CD4-positive, alpha-beta T cell treated with Interleukin-21 for 1 hour (primary cell): ENCODE results near the gene PSMA2.

Experiments used
- DNase-seq: peaks from one replicate; pipeline ENCODE4 v3.0.0-alpha.2; 2020

PSMA2 gene

GRCh38 chr7:42939457-42940240, 7.7 kb upstream of the PSMA2 start:
- DNase-seq: no peak

GRCh38 chr7:42935861-42936260, 3.9 kb upstream of the PSMA2 start:
- DNase-seq: no peak

GRCh38 chr7:42934291-42934690, 2.3 kb upstream of the PSMA2 start:
- no peak for DNase-seq

GRCh38 chr7:42932811-42933591, 1.0 kb upstream of the PSMA2 start:
- no peak for DNase-seq

- peak; percentile 47 for DNase-seq
Measured at GRCh38 chr7:42931447-42931833, 534 bp downstream of the PSMA2 start.

GRCh38 chr7:42930889-42931288, 1.1 kb downstream of the PSMA2 start:
- no peak for DNase-seq

- no peak for DNase-seq
Measured at GRCh38 chr7:42929449-42929848, 2.5 kb downstream of the PSMA2 start.

GRCh38 chr7:42928754-42929153, 3.2 kb downstream of the PSMA2 start:
- no peak for DNase-seq

- no peak for DNase-seq
Measured at GRCh38 chr7:42926204-42926603, 5.8 kb downstream of the PSMA2 start.

GRCh38 chr7:42925630-42926029, 6.3 kb downstream of the PSMA2 start:
- no peak for DNase-seq

GRCh38 chr7:42924223-42924838, 7.6 kb downstream of the PSMA2 start:
- DNase-seq: no peak

GRCh38 chr7:42922017-42922753, 9.8 kb downstream of the PSMA2 start:
- no peak for DNase-seq

- no peak for DNase-seq
Measured at GRCh38 chr7:42915356-42915755, 16.6 kb downstream of the PSMA2 start.

- no peak for DNase-seq
Measured at GRCh38 chr7:42914421-42915045, 17.4 kb downstream of the PSMA2 start.

GRCh38 chr7:42914009-42914408, 18.0 kb downstream of the PSMA2 start:
- no peak for DNase-seq

GRCh38 chr7:42913591-42913990, 18.4 kb downstream of the PSMA2 start:
- no peak for DNase-seq

GRCh38 chr7:42911454-42912447, 20.2 kb downstream of the PSMA2 start, which contains the start of gene C7orf25:
TSS of gene C7orf25 (minus strand) at chr7:42912070. CDS start at chr7:42910900, 1,170 bp downstream.
- peak; percentile 95 for DNase-seq

- DNase-seq: no peak
Measured at GRCh38 chr7:42910306-42910705, 21.7 kb downstream of the PSMA2 start.

GRCh38 chr7:42907316-42907715, 24.7 kb downstream of the PSMA2 start:
- no peak for DNase-seq

- DNase-seq: no peak
Measured at GRCh38 chr7:42906181-42906580, 25.8 kb downstream of the PSMA2 start.

GRCh38 chr7:42902331-42902730, 29.6 kb downstream of the PSMA2 start:
- no peak for DNase-seq
